GM12891 (cell line): ENCODE measurements around the gene NKD1.

Experiments used
- POLR2A ChIP-seq: IDR thresholded peaks from 2 replicates; pipeline ENCODE4 v1.6.1; 2011; ENCODE audit warnings: low read depth, low read length, control low read depth
- POLR2AphosphoS5 ChIP-seq: IDR thresholded peaks from 2 replicates; pipeline ENCODE4 v1.6.1; 2011; ENCODE audit warnings: low read depth, low read length, control low read depth

GRCh38 chr16:50515218-50515617, 33.0 kb upstream of the NKD1 start:
- no peak for TF ChIP-seq POLR2A
- no peak for TF ChIP-seq POLR2AphosphoS5
